Lung (tissue), 12 donors: ENCODE data around the gene CPXM2. TPM values are rescaled to one million over a fixed set of nuclear protein-coding genes. Genes with fewer than 3 reads are reported as not detected.

ENCODE experiments used
- ATAC-seq: fragments of 200-7000 bp; cut with Tn5 transposase; one replicate; pipeline ENCODE4 v1.9.1; 2020; ENCODE audit warnings: moderate number of reproducible peaks; ENCODE audit not compliant: insufficient read depth, low FRiP score
- DNase-seq, 3 donors: peaks; one replicate each; pipeline ENCODE4 v3.0.0-alpha.2; 2013 to 2017
- H3K27ac ChIP-seq, 2 donors: one replicate each; pipeline ENCODE4 v1.5.1; 2013; ENCODE audit warnings: mild to moderate bottlenecking in 2 of 2, moderate library complexity in 2 of 2, control low read depth in 1 of 2, inconsistent platforms in 1 of 2, low read depth in 1 of 2, low read length in 1 of 2
- H3K27me3 ChIP-seq, 3 donors: one replicate each; pipeline ENCODE4 v1.5.1; 2013; ENCODE audit warnings: low read length in 2 of 3; ENCODE audit not compliant: control insufficient read depth in 3 of 3, insufficient read depth in 3 of 3
- H3K36me3 ChIP-seq, 4 donors: one replicate each; pipeline ENCODE4 v1.5.1; 2013; ENCODE audit warnings: low read length in 4 of 4, mild to moderate bottlenecking in 1 of 4, moderate library complexity in 1 of 4; ENCODE audit not compliant: control insufficient read depth in 4 of 4, insufficient read depth in 4 of 4
- H3K4me1 ChIP-seq, 5 donors: one replicate each; pipeline ENCODE4 v1.5.1; 2013; ENCODE audit warnings: low read length in 5 of 5, mild to moderate bottlenecking in 2 of 5, moderate library complexity in 1 of 5; ENCODE audit not compliant: control insufficient read depth in 5 of 5, insufficient read depth in 5 of 5
- H3K4me3 ChIP-seq: one replicate; pipeline ENCODE4 v1.5.1; 2013; ENCODE audit warnings: mild to moderate bottlenecking, control low read depth, moderate library complexity
- H3K9ac ChIP-seq, 2 donors: one replicate each; pipeline ENCODE4 v1.5.1; 2013; ENCODE audit warnings: low read length in 2 of 2, control low read depth in 1 of 2; ENCODE audit not compliant: insufficient read depth in 1 of 2
- H3K9me3 ChIP-seq, 4 donors: one replicate each; pipeline ENCODE4 v1.5.1; 2013; ENCODE audit warnings: low read length in 3 of 4, mild to moderate bottlenecking in 1 of 4, moderate library complexity in 1 of 4; ENCODE audit not compliant: control insufficient read depth in 4 of 4, insufficient read depth in 3 of 4
- WGBS, 2 donors: extraction: QIAGEN DNeasy Blood & Tissue Kit; methylation state at CpG; one replicate each; pipeline ENCODE4 v1.1.7; 2013; 5-methylcytosine and 5-hydroxymethylcytosine counted together
- polyA plus RNA-seq, 2 donors: library from polyadenylated mRNA; stranded (reverse); fragments of 200-250 nt; gene quantifications; one replicate each; pipeline ENCODE4 v1.2.1, GENCODE V29; 2013
- total RNA-seq, 2 donors: library from RNA; depleted of rRNA in 1 of 2; stranded (reverse); fragments of >200 nt in 1 of 2; gene quantifications; one replicate each; pipeline ENCODE4 v1.2.1, GENCODE V29; 2014 to 2021
- TF ChIP-seq, protein P1 (sequence below): IDR thresholded peaks from 2 replicates; pipeline ENCODE4 v1.5.1; 2012; ENCODE audit warnings: mild to moderate bottlenecking; ENCODE audit errors: control extremely low read depth, extremely low read depth
- donor health status: control.
- donor health status: control.
- donor health status: Bipolar disorder and iron deficiency.
- donor health status: healthy.
- donor health status: DM: yes; HTN: yes; CAD: no.

CPXM2 gene
- total and polyA plus RNA-seq, 4 donors, result 0.66 to 5.0 (median 2.1) TPM

DNA sequence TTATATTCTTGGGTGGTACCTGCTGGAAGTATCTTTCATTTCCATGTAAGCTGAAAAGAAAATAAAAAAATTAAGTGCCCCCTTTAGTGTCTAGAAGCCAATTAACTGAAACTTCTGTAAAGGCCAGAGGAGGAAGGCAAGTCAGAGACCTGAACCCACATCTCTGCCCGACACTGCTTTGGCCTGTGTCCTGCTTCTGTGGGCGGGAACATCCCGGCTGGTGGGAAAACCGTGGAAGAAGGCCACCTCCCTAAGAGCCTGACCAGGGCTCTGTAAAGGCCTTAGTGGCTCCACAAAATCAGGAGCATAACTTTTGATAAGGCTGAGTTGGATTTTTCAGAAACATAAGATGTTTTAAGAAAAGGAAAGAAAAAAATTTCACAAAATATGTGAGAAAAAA lies 9.4 kb downstream of the CPXM2 start:
- H3K27me3 ChIP-seq, result no peaks in the 10 kb centered on the region
- DNase-seq (no peak), ATAC-seq (no peak)
- no peak overlapping the region for H3K9ac ChIP-seq
- no peak overlapping the region for H3K4me3 ChIP-seq
- TF ChIP-seq, protein P1, sequence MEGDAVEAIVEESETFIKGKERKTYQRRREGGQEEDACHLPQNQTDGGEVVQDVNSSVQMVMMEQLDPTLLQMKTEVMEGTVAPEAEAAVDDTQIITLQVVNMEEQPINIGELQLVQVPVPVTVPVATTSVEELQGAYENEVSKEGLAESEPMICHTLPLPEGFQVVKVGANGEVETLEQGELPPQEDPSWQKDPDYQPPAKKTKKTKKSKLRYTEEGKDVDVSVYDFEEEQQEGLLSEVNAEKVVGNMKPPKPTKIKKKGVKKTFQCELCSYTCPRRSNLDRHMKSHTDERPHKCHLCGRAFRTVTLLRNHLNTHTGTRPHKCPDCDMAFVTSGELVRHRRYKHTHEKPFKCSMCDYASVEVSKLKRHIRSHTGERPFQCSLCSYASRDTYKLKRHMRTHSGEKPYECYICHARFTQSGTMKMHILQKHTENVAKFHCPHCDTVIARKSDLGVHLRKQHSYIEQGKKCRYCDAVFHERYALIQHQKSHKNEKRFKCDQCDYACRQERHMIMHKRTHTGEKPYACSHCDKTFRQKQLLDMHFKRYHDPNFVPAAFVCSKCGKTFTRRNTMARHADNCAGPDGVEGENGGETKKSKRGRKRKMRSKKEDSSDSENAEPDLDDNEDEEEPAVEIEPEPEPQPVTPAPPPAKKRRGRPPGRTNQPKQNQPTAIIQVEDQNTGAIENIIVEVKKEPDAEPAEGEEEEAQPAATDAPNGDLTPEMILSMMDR, result no peak
- H3K4me1 ChIP-seq, result peaks cover 0 to 7% (median 0%) of the 10 kb centered on the region in 5 donors
- H3K36me3 ChIP-seq, result no peaks in the 10 kb centered on the region
- WGBS, 2 donors, result 81 to 92% methylated on average over 4 of the region's 4 CpGs
- H3K9me3 ChIP-seq, result peaks cover 0 to 6% (median 2%) of the 10 kb centered on the region in 4 donors
- H3K27ac ChIP-seq, result no peak overlapping the region

DNA sequence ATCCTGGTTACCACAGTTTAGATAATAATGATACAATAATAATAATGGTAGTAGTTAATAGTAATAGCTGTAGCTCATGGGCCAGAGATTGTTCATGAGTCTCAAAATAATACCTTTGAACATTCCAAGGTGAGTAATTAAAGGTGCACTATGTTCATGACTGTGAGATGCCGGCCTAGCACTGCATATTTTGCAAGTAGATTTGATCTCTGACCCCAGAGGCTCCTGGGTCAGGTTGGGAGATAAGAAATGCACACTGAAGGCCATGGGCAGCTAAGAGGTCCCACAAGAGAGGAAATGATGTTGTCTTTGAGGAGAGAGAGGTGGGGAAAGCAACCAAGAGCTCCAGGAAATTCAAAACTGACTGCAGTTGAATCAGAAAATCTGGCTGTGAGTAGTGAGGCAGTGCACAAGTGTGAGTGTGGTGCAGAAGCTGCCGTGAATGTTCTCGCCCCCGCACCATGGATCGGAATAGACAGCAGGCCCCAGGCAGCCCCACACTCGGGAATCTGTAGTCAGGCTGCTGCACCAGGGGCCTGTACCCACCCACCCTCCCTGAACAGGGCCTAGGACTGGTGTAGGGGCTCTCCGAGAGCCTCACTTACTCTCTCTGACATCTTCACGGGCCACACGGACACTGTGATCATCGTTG lies 11.9 kb downstream of the CPXM2 start:
- H3K27ac ChIP-seq, result no peak overlapping the region
- 84 to 90% methylated on average over 10 of the region's 10 CpGs for WGBS, 2 donors
- no peak for ATAC-seq
- H3K27me3 ChIP-seq, result no peaks in the 10 kb centered on the region
- no peak overlapping the region for H3K4me3 ChIP-seq
- H3K36me3 ChIP-seq, result no peaks in the 10 kb centered on the region
- H3K4me1 ChIP-seq, result peaks cover 0 to 7% (median 0%) of the 10 kb centered on the region in 5 donors
- DNase-seq, result no peak
- TF ChIP-seq, protein P1, result no peak
- H3K9me3 ChIP-seq, result peaks cover 0 to 5% (median 3%) of the 10 kb centered on the region in 4 donors
- no peak overlapping the region for H3K9ac ChIP-seq

DNA sequence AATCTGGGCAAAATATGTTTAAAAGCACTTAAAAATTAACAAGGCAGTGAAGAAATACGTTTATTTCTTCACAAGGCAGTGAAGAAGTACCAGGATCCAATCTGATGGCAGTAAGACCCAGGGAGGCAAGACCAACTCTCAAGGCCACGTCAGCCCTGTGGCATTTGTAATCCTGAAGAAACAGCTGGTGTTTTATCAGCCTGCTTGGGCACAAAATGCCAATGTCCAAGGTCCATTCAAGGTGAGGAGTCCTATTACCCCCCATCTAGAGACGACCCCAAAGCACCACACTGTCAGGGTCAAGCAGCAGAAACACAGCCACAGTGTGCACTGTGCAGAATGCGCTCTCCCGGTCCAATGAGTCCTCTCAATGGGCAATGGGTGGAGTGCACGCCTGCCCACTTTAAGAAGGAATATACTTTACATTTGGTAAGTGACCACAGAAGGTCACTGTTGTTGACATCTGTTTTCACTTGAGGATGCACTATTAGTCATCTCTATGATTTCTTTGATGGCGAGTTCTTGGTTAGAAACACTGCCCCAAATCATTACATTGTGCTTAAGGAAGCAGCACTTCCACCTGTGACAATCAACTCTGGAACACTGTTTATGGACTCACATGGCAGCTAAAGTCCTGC lies 12.8 kb downstream of the CPXM2 start:
- peaks cover 0 to 9% (median 3%) of the 10 kb centered on the region in 4 donors for H3K9me3 ChIP-seq
- no peak overlapping the region for H3K4me3 ChIP-seq
- no peak overlapping the region for H3K9ac ChIP-seq
- ATAC-seq, result no peak
- 78 to 81% methylated on average over 7 of the region's 7 CpGs for WGBS, 2 donors
- H3K27me3 ChIP-seq, result no peaks in the 10 kb centered on the region
- no peak for DNase-seq
- H3K4me1 ChIP-seq, result peaks cover 0 to 4% (median 0%) of the 10 kb centered on the region in 5 donors
- TF ChIP-seq, protein P1, result no peak
- no peaks in the 10 kb centered on the region for H3K36me3 ChIP-seq
- no peak overlapping the region for H3K27ac ChIP-seq
